Mammary epithelial cell (primary cell): ENCODE measurements around the gene NID2.

ENCODE experiments used
- EZH2 ChIP-seq: IDR thresholded peaks from 2 replicates; pipeline ENCODE4 v1.6.1; 2012; ENCODE audit warnings: low read length, inconsistent platforms, borderline replicate concordance
- TF ChIP-seq, protein P1 (sequence below), 2 donors: IDR thresholded peaks in 1 of 2; conservative IDR thresholded peaks in 1 of 2; 2 replicates each; pipeline ENCODE4 v1.5.1; 2011 to 2012; ENCODE audit warnings: inconsistent platforms in 2 of 2, low read length in 2 of 2, mild to moderate bottlenecking in 2 of 2, control low read depth in 1 of 2, low read depth in 1 of 2; ENCODE audit not compliant: insufficient read depth in 1 of 2; ENCODE audit errors: extremely low read depth in 1 of 2

DNA sequence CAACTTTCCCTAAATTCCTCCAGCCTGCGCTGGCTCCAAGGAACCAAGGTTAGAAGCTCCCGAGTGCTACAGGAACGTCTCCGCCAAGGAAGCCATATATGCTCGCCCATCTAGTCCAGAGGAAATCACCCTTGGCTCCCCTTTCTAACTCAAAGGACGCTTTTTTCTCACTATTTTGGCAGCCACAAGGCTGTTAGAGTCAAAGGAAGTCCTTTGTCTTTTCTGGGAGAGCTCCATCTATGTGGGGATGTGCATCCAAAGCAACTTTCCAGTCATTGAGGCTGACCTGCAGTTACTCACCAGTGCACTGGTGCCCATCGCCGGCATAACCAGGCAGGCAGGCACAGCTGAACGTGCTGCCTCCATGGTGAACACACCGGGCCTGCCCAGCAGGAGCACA is 42.0 kb downstream of the NID2 start:
- TF ChIP-seq, protein P1, sequence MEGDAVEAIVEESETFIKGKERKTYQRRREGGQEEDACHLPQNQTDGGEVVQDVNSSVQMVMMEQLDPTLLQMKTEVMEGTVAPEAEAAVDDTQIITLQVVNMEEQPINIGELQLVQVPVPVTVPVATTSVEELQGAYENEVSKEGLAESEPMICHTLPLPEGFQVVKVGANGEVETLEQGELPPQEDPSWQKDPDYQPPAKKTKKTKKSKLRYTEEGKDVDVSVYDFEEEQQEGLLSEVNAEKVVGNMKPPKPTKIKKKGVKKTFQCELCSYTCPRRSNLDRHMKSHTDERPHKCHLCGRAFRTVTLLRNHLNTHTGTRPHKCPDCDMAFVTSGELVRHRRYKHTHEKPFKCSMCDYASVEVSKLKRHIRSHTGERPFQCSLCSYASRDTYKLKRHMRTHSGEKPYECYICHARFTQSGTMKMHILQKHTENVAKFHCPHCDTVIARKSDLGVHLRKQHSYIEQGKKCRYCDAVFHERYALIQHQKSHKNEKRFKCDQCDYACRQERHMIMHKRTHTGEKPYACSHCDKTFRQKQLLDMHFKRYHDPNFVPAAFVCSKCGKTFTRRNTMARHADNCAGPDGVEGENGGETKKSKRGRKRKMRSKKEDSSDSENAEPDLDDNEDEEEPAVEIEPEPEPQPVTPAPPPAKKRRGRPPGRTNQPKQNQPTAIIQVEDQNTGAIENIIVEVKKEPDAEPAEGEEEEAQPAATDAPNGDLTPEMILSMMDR (conservative IDR thresholded peaks at IDR 0.05 in 1 of 2, IDR thresholded peaks at IDR 0.05 in 1 of 2; ENCODE audit: extremely low read depth in 1 of 2, insufficient read depth in 1 of 2, low read depth in 1 of 2, low read length in 2 of 2), result no peak
- TF ChIP-seq EZH2, result no peak
